ENCODE results near the gene METTL8.
A peak's percentile ranks its signal among the peaks of the same experiment; 100 is the strongest.

The METTL8 gene

DNA sequence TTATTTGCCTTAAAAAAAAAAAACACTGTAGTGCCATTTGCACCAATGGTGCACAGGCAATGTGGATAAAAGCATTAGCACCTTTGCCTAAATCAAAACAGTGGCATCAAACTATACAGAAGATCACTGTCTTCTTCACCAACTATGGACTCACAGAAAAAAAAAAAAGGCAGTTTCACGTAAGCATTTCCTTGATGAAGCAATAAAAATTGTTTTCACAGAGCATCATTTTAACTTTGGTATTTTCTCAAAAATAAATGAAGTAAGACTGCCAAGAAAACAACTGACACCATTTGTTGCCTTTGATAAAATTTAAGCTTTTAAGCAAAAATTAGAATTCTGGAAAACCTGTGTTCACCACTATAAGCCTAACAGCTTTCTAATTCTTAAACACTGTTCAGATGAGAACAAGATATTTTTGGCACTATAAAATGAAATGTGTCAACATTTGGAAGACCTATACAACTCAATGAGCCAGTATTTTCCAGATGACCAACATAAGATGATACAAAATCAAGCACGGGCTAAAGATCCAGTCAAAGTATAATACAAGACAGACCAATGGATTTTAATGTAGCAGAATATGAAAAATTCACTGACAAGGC, 21.1 kb downstream of the METTL8 start:
- no peak overlapping the region for H3K4me3 ChIP-seq (replicated peaks; ENCODE audit: low read depth, low read length)
- TF ChIP-seq, protein P1, sequence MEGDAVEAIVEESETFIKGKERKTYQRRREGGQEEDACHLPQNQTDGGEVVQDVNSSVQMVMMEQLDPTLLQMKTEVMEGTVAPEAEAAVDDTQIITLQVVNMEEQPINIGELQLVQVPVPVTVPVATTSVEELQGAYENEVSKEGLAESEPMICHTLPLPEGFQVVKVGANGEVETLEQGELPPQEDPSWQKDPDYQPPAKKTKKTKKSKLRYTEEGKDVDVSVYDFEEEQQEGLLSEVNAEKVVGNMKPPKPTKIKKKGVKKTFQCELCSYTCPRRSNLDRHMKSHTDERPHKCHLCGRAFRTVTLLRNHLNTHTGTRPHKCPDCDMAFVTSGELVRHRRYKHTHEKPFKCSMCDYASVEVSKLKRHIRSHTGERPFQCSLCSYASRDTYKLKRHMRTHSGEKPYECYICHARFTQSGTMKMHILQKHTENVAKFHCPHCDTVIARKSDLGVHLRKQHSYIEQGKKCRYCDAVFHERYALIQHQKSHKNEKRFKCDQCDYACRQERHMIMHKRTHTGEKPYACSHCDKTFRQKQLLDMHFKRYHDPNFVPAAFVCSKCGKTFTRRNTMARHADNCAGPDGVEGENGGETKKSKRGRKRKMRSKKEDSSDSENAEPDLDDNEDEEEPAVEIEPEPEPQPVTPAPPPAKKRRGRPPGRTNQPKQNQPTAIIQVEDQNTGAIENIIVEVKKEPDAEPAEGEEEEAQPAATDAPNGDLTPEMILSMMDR (IDR thresholded peaks at IDR 0.05; ENCODE audit: low read length, missing control alignments): no peak
- peak; percentile 65 for DNase-seq (ENCODE audit: low read depth)

DNA sequence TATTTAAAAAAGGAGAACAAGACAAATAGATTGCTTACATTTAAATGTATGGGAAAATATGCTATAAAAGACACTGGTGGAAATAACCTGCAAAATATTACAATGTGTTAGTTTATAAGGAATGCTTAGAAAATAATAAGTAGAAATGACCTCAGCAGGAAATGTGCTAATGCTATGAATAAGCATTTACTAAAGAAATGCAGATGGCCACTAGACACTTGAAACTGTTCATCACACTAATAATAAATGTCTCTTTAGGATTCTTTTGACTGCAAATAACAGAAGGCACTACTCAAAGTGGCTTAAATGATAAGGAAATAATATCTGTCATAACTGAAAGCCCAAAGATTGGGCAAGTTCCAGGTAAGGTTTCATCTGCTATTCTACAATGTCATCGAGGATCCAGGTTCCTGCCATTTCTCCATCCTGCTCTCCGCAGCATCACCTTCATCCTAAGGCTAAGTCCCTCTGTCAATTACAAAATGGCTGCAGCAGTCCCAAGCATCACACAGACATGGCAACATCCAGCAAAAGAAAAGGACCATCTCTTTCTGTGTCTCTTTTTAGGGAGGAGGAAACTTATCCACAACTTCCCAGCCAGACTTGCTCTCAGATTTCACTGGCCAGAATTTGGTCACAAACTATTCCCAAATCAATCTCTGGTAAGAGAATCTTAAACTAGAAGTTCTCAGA, 21.9 kb downstream of the METTL8 start:
- DNase-seq (ENCODE audit: low read depth): peak; percentile 58
- no peak overlapping the region for H3K4me3 ChIP-seq (replicated peaks; ENCODE audit: low read depth, low read length)
- TF ChIP-seq, protein P1 (IDR thresholded peaks at IDR 0.05; ENCODE audit: low read length, missing control alignments): no peak

GRCh38 chr2:171411214-171411613, 22.6 kb downstream of the METTL8 start:
- no peak overlapping the region for H3K4me3 ChIP-seq (replicated peaks; ENCODE audit: low read depth, low read length)
- TF ChIP-seq, protein P1 (IDR thresholded peaks at IDR 0.05; ENCODE audit: low read length, missing control alignments): no peak
- no peak for DNase-seq (ENCODE audit: low read depth)

GRCh38 chr2:171410624-171411023, 23.2 kb downstream of the METTL8 start:
- no peak overlapping the region for H3K4me3 ChIP-seq (replicated peaks; ENCODE audit: low read depth, low read length)
- DNase-seq (ENCODE audit: low read depth): peak; percentile 23

DNA sequence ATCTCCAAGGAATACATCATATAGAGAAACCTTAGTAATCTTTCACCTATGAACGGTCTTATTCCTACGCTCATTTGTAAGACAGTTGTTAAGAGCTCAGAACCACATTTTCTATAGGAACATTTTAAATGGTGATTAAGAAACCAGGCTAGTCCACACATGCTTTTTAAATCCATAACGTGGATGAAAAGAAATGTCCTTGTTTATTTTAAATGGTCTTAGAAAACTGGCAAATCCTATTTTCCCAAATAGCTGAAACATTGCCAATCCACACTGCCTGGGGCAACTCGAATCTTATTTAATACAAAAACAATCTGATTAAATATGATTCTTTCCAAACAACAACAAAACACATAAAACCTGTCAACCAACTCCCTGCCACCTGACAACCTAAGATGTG, 23.7 kb downstream of the METTL8 start:
- DNase-seq (ENCODE audit: low read depth): no peak
- TF ChIP-seq, protein P1 (IDR thresholded peaks at IDR 0.05; ENCODE audit: low read length, missing control alignments): no peak
- no peak overlapping the region for H3K4me3 ChIP-seq (replicated peaks; ENCODE audit: low read depth, low read length)

More at GRCh38 chr2:171410624-171411023, 23.2 kb downstream of the METTL8 start:
- TF ChIP-seq, protein P1 (IDR thresholded peaks at IDR 0.05; ENCODE audit: low read length, missing control alignments): no peak

DNA sequence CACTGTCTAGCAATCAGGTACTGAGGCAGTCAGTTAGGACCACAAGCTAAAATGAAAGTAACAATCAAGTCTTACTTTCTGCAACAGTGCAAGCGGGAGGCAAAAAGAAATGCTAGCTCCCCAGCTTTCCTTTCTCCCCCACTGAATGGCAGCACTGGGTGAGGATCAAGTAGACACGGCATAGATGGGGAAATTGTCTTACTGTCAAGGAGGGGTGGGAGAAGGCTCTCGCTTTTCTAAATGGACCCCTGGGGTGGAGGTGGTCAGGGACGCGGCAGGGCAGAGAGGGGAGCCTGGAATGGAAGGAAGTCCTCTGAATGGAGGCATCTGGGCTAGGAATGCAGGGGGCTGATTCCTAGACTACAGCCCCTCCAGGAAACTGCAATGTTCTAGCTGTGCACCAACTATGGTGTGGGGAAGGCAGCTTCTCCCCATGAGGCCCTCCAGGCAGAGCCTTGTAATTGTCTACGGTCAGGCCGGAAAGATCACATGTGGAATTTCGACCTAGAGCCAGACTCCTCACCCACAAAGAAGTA, 24.3 kb downstream of the METTL8 start:
- no peak overlapping the region for H3K4me3 ChIP-seq (replicated peaks; ENCODE audit: low read depth, low read length)
- DNase-seq (ENCODE audit: low read depth): no peak
- TF ChIP-seq, protein P1 (IDR thresholded peaks at IDR 0.05; ENCODE audit: low read length, missing control alignments): no peak

Measured in fibroblast of pulmonary artery (primary cell).